Body of pancreas (tissue), 4 donors: ENCODE results near the gene ZMYM2.

Experiments used
- CTCF ChIP-seq, 7 experiments: fragments of 450-650 bp in 4 of 7; fragments of 200-600 bp in 3 of 7; sonication (generic) in 3 of 7; IDR thresholded peaks; one replicate each; pipeline ENCODE4 v1.5.1; 2016 to 2019; ENCODE audit warnings: antibody characterized with exemption in 7 of 7
- POLR2A ChIP-seq, 3 donors: fragments of 450-650 bp; IDR thresholded peaks; one replicate each; pipeline ENCODE4 v1.6.1; 2016; ENCODE audit warnings: antibody characterized with exemption in 3 of 3, mild to moderate bottlenecking in 2 of 3

GRCh38 chr13:19962894-19963293 is 4.4 kb downstream of the ZMYM2 start:
- TF ChIP-seq CTCF (IDR thresholded peaks at IDR 0.05) (no peak), POLR2A (IDR thresholded peaks at IDR 0.05) (no peak)
